Muscle of leg (tissue), 11 donors: ENCODE measurements around the gene RNF123. TPM values are rescaled to one million over a fixed set of nuclear protein-coding genes. Genes with fewer than 3 reads are reported as not detected.

Source experiments
- DNase-seq: peaks from one replicate; pipeline ENCODE4 v3.0.0; 2013
- H3K27ac ChIP-seq: one replicate; pipeline ENCODE4 v1.5.1; 2013; ENCODE audit warnings: mild to moderate bottlenecking, low read length, control low read depth
- H3K27me3 ChIP-seq: one replicate; pipeline ENCODE4 v1.6.1; 2013; ENCODE audit warnings: low read length; ENCODE audit not compliant: control insufficient read depth, insufficient read depth
- H3K36me3 ChIP-seq: one replicate; pipeline ENCODE4 v1.6.1; 2013; ENCODE audit warnings: low read length; ENCODE audit not compliant: control insufficient read depth, insufficient read depth
- H3K4me1 ChIP-seq: one replicate; pipeline ENCODE4 v1.6.1; 2013; ENCODE audit warnings: low read length; ENCODE audit not compliant: control insufficient read depth, insufficient read depth
- H3K4me3 ChIP-seq: one replicate; pipeline ENCODE4 v1.5.1; 2013; ENCODE audit warnings: low read length, control low read depth
- H3K9me3 ChIP-seq: replicated peaks from 2 replicates; pipeline ENCODE4 v1.6.1; 2013; ENCODE audit warnings: low read depth, low read length; ENCODE audit not compliant: control insufficient read depth
- WGBS: methylation state at CpG from one replicate; pipeline ENCODE4 v1.1.5; 2013; ENCODE audit warnings: missing lambda C conversion rate; ENCODE audit not compliant: insufficient coverage; 5-methylcytosine and 5-hydroxymethylcytosine counted together
- polyA plus RNA-seq, 8 donors: library from polyadenylated mRNA; unstranded; fragments of 120-200 nt; gene quantifications; one replicate each; pipeline versions ENCODE4 v1.2.1 to v1.2.3, GENCODE V29; 2013; ENCODE audit warnings: inconsistent platforms in 1 of 8, low replicate concordance in 1 of 8; ENCODE audit not compliant: insufficient read length in 8 of 8, insufficient read depth in 1 of 8
- total RNA-seq: library from RNA; stranded (reverse); fragments of 120-200 nt; gene quantifications from one replicate; pipeline ENCODE4 v1.2.4, GENCODE V29; 2013

RNF123 gene
- total and polyA plus RNA-seq, 9 donors = 20.4 to 46.5 (median 36.9) TPM

GRCh38 chr3:49649576-49649975 lies 39.8 kb upstream of the RNF123 start:
- Histone ChIP-seq H3K9me3 (no peaks in the 10 kb centered on the region), H3K36me3 (no peaks in the 10 kb centered on the region), H3K4me1 (peaks cover 29% of the 10 kb centered on the region), H3K27me3 (no peaks in the 10 kb centered on the region), H3K4me3 (no peak overlapping the region), H3K27ac (no peak overlapping the region)
- WGBS = 100% methylated on average over 1 of the region's 1 CpG
- DNase-seq = no peak

GRCh38 chr3:49650177-49650576 lies 39.2 kb upstream of the RNF123 start:
- Histone ChIP-seq H3K36me3 (no peaks in the 10 kb centered on the region), H3K4me1 (peaks cover 35% of the 10 kb centered on the region), H3K27me3 (no peaks in the 10 kb centered on the region), H3K9me3 (no peaks in the 10 kb centered on the region), H3K27ac (no peak overlapping the region), H3K4me3 (no peak overlapping the region)
- no peak for DNase-seq
- no CpG with 5 or more reads among the region's 1 CpG for WGBS

DNA sequence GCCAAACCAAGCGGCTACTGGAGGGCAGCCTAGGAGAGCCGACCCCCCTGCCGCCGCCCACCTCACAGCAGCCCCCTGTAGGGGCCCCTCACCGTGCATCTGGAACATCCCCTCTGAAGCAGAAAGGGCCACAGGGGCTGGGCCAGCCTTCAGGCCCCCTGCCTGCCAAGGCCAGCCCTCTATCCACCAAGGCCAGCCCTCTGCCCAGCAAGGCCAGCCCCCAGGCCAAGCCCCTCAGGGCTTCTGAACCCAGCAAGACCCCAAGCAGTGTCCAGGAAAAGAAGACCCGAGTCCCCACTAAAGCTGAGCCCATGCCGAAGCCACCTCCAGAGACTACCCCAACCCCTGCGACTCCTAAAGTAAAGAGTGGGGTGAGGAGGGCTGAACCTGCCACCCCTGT lies 38.7 kb upstream of the RNF123 start:
- Histone ChIP-seq H3K4me3 (no peak overlapping the region), H3K4me1 (peaks cover 40% of the 10 kb centered on the region), H3K27me3 (no peaks in the 10 kb centered on the region), H3K9me3 (no peaks in the 10 kb centered on the region), H3K36me3 (no peaks in the 10 kb centered on the region), H3K27ac (no peak overlapping the region)
- DNase-seq = no peak
- WGBS = 31% methylated on average over 5 of the region's 8 CpGs

DNA sequence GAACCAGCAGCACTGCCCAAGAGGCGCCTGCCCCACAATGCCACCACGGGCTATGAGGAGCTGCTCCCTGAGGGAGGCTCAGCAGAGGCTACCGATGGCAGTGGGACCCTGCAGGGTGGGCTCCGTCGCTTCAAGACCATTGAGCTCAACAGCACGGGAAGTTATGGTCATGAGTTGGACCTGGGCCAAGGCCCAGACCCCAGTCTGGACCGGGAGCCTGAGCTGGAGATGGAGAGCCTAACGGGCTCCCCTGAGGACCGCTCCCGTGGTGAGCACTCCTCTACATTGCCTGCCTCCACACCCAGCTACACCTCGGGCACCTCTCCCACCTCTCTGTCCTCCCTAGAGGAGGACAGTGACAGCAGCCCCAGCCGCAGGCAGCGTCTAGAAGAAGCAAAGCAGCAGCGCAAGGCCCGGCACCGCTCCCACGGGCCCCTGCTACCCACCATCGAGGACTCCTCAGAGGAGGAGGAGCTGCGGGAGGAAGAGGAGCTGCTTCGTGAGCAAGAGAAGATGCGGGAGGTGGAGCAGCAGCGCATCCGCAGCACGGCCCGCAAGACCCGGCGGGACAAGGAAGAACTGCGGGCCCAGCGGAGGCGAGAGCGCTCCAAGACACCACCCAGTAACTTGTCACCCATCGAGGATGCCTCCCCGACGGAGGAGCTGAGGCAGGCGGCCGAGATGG lies 37.0 kb upstream of the RNF123 start:
- WGBS = 84% methylated on average over 32 of the region's 36 CpGs

GRCh38 chr3:49652903-49653415 lies 36.4 kb upstream of the RNF123 start:
- WGBS = 90% methylated on average over 11 of the region's 21 CpGs
- Histone ChIP-seq H3K36me3 (no peaks in the 10 kb centered on the region), H3K4me1 (peaks cover 56% of the 10 kb centered on the region), H3K4me3 (no peak overlapping the region), H3K27ac (no peak overlapping the region), H3K27me3 (no peaks in the 10 kb centered on the region), H3K9me3 (no peaks in the 10 kb centered on the region)
- no peak for DNase-seq

More for the DNA sequence above, 37.0 kb upstream of the RNF123 start:
- H3K4me3 ChIP-seq = no peak overlapping the region
- H3K4me1 ChIP-seq = peaks cover 56% of the 10 kb centered on the region
- H3K27ac ChIP-seq = no peak overlapping the region
- H3K27me3 ChIP-seq = no peaks in the 10 kb centered on the region
- H3K9me3 ChIP-seq = no peaks in the 10 kb centered on the region
- H3K36me3 ChIP-seq = no peaks in the 10 kb centered on the region
- DNase-seq = no peak

DNA sequence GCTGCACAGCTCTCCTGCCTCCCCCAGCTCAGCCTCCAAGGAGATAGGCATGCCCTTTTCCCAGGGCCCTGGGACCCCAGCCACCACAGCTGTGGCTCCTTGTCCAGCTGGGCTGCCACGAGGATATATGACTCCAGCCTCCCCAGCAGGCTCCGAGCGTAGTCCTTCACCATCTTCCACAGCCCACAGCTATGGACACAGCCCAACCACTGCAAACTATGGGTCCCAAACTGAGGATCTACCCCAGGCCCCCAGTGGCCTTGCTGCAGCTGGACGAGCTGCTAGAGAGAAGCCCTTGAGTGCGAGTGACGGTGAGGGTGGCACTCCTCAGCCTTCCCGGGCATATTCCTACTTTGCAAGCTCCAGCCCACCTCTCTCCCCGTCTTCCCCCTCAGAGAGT lies 35.7 kb upstream of the RNF123 start:
- H3K36me3 ChIP-seq = no peaks in the 10 kb centered on the region
- H3K9me3 ChIP-seq = no peaks in the 10 kb centered on the region
- no peaks in the 10 kb centered on the region for H3K27me3 ChIP-seq
- H3K27ac ChIP-seq = no peak overlapping the region
- peak; percentile 68 for DNase-seq
- H3K4me3 ChIP-seq = no peak overlapping the region
- 36% methylated on average over 7 of the region's 8 CpGs for WGBS
- peaks cover 57% of the 10 kb centered on the region for H3K4me1 ChIP-seq

DNA sequence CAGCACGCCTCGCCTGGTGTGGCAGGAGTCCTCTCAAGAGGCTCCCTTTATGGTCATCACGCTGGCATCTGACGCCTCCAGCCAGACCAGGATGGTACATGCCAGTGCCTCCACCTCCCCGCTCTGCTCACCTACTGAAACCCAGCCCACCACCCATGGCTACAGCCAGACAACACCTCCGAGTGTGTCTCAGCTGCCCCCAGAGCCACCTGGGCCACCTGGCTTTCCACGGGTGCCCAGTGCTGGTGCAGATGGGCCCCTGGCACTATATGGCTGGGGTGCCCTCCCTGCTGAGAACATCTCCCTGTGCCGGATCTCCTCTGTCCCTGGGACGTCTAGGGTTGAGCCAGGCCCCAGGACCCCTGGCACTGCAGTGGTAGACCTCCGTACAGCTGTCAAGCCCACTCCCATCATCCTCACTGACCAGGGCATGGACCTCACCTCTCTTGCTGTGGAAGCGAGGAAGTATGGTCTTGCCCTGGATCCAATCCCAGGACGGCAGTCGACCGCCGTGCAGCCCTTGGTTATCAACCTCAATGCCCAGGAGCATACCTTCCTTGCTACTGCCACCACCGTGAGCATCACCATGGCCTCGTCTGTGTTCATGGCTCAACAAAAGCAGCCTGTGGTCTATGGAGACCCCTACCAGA lies 35.1 kb upstream of the RNF123 start:
- Histone ChIP-seq H3K9me3 (no peaks in the 10 kb centered on the region), H3K4me3 (no peak overlapping the region), H3K27me3 (no peaks in the 10 kb centered on the region), H3K4me1 (peaks cover 61% of the 10 kb centered on the region), H3K27ac (no peak overlapping the region), H3K36me3 (no peaks in the 10 kb centered on the region)
- 93% methylated on average over 14 of the region's 17 CpGs for WGBS
- DNase-seq = no peak

DNA sequence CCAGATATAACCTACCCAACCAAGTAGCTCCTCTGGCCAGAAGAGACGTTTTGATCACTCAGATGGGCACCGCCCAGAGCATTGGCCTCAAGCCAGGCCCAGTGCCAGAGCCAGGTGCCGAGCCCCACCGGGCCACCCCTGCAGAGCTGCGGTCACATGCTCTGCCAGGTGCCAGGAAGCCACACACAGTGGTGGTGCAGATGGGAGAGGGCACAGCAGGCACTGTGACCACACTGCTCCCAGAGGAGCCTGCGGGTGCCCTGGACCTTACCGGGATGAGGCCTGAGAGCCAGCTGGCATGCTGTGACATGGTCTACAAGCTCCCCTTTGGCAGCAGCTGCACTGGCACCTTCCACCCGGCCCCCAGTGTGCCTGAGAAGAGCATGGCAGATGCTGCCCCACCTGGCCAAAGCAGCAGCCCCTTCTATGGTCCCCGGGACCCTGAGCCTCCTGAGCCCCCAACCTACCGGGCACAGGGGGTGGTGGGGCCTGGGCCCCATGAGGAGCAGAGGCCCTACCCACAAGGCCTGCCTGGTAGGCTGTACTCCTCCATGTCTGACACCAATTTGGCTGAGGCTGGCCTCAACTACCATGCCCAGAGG lies 34.3 kb upstream of the RNF123 start:
- no peak overlapping the region for H3K4me3 ChIP-seq
- no peak overlapping the region for H3K27ac ChIP-seq
- no peak for DNase-seq
- no peaks in the 10 kb centered on the region for H3K27me3 ChIP-seq
- 83% methylated on average over 10 of the region's 10 CpGs for WGBS
- H3K9me3 ChIP-seq = no peaks in the 10 kb centered on the region
- peaks cover 58% of the 10 kb centered on the region for H3K4me1 ChIP-seq
- no peaks in the 10 kb centered on the region for H3K36me3 ChIP-seq

DNA sequence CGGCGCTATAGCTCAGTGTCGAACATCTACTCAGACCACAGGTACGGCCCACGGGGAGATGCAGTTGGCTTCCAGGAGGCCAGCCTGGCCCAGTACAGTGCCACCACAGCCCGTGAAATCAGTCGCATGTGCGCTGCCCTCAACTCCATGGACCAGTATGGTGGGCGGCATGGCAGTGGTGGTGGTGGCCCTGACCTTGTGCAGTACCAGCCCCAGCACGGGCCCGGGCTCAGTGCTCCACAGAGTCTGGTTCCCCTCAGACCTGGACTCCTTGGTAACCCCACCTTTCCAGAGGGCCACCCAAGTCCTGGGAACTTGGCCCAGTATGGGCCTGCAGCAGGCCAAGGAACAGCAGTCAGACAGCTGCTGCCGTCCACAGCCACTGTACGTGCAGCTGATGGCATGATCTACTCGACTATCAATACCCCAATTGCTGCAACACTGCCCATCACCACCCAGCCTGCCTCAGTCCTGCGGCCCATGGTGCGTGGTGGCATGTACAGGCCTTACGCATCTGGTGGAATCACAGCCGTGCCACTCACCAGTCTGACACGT lies 33.5 kb upstream of the RNF123 start:
- H3K27me3 ChIP-seq = no peaks in the 10 kb centered on the region
- H3K9me3 ChIP-seq = no peaks in the 10 kb centered on the region
- peaks cover 58% of the 10 kb centered on the region for H3K4me1 ChIP-seq
- H3K27ac ChIP-seq = no peak overlapping the region
- no peaks in the 10 kb centered on the region for H3K36me3 ChIP-seq
- H3K4me3 ChIP-seq = no peak overlapping the region
- no peak for DNase-seq
- WGBS = 87% methylated on average over 19 of the region's 19 CpGs

GRCh38 chr3:49656541-49657112 lies 32.7 kb upstream of the RNF123 start:
- WGBS = 22% methylated on average over 18 of the region's 18 CpGs

More at GRCh38 chr3:49656541-49657112, 32.7 kb upstream of the RNF123 start:
- peak; percentile 48 for DNase-seq
- H3K9me3 ChIP-seq = no peaks in the 10 kb centered on the region
- H3K36me3 ChIP-seq = no peaks in the 10 kb centered on the region
- no peak overlapping the region for H3K27ac ChIP-seq
- H3K4me3 ChIP-seq = no peak overlapping the region
- H3K4me1 ChIP-seq = peaks cover 58% of the 10 kb centered on the region
- H3K27me3 ChIP-seq = no peaks in the 10 kb centered on the region
